GM18870 (cell line): ENCODE results near the gene USP24.
"Not testable (repeated sequence)": the region's sequence is repeated elsewhere in the genome, so short reads cannot be mapped to it uniquely, and the experiment has no call there.

Experiments
- ATAC-seq: cut with Tn5 transposase; IDR thresholded peaks from one replicate; pipeline ENCODE4 v1.9.1; 2021; ENCODE audit warnings: moderate library complexity; ENCODE audit not compliant: unreplicated experiment

The USP24 gene

DNA sequence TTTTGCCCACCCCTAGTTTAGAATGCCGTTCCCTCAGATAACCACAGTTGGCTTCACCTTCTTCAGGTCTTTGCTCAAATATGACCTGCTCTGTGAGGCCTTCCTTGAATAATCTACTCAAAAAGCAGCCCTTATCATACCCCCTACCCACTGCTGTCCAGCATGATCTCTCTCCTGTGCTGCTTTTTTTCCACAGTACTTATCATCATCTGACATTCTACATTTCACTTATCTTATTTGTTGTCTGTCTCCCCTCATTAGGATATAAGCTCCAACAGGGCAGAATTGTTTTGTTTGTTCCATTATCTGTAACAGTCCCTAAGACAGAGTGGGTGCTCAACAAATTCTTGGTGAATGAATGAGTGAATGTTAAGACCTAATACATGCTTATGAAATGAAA lies 18.1 kb downstream of the USP24 start:
- ATAC-seq = no peak

GRCh38 chr1:55196433-55197035 lies 18.6 kb downstream of the USP24 start:
- no peak for ATAC-seq

- no peak for ATAC-seq
Measured at GRCh38 chr1:55195521-55196233, 19.5 kb downstream of the USP24 start.

- no peak for ATAC-seq
Measured at GRCh38 chr1:55194851-55195250, 20.3 kb downstream of the USP24 start.

GRCh38 chr1:55192093-55192492 lies 23.1 kb downstream of the USP24 start:
- no peak for ATAC-seq

- not testable (repeated sequence) for ATAC-seq
Measured at GRCh38 chr1:55191219-55191952, 23.8 kb downstream of the USP24 start.

- no peak for ATAC-seq
Measured at GRCh38 chr1:55190109-55190508, 25.1 kb downstream of the USP24 start.

- ATAC-seq = no peak
Measured at GRCh38 chr1:55188909-55189308, 26.3 kb downstream of the USP24 start.

DNA sequence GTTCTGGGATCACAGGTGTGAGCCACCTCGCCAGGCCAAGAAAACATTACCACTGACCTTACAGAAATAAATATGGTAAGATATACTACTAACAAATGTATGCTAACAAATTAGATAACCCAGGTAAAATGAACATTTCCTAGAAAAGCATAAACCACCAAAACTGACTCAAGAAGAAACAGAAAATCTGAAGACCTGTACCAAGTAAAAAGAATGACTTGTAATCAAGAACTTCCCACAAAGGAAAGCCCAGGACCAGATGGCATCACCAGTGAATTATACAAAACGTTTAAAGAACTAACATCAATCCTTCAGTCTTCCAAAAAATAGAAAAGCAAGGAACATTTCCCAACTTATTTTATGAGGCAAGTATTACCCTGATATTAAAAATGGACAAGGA lies 29.3 kb downstream of the USP24 start:
- no peak for ATAC-seq

- no peak for ATAC-seq
Measured at GRCh38 chr1:55184859-55185258, 30.3 kb downstream of the USP24 start.

- ATAC-seq = no peak
Measured at GRCh38 chr1:55181666-55182065, 33.5 kb downstream of the USP24 start.

- ATAC-seq = no peak
Measured at GRCh38 chr1:55180075-55180670, 35.0 kb downstream of the USP24 start.

GRCh38 chr1:55179177-55179835 lies 35.9 kb downstream of the USP24 start:
- no peak for ATAC-seq

DNA sequence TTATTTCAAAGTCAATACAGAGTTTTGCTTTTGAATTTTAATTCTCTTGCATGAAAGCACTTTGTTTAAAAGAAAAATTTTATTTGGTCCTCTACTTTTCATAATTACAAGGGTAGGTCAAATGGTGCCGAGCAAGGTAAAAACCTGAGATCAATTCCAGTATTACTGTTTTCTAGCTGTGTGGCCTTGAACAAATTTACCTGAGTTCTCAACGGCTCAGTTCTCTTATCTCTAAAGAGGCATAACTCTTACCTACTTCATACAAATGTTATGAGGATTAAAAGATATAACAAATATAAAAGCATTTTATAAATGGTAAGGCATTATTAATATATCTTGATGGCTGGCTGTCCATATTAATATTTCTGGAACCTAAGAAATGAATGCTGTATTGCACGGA lies 42.5 kb downstream of the USP24 start:
- ATAC-seq = no peak

DNA sequence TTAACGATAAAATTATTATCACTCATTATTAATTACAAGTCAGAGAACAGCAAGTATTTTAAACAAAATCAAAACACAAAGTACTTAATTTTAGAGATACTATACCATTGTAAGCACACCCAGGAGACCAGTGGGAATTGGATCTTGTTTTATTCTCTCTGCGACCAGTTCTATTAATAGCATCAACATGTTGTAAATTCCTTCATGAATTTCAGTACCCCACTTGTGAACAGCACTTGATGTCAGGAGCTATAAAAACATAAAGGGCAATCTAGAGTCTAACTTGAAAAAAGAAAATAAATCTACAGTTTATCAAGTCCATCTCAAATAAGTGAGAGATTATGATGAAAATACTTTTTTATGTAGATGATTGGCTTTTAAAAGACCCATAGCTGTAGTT lies 42.9 kb downstream of the USP24 start:
- ATAC-seq = no peak

DNA sequence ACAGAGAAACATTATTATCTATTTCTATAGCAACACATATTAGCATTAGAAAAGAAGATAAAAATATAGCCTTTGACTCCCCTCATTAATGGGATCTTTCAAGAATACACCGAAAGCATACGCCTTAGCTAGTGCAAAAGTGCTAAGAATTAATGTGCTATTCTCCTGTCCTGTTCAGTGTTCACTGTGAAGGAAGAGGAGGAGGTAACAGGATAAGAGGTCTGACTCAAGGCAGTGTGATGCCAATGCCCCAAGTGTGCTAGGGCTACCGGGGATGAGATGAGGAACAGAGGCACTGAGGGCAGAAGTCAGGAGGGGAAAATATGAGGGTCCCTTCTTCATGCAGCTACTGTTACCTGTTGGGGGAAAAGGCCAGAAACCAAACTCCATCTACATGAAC lies 43.5 kb downstream of the USP24 start:
- ATAC-seq = no peak

- ATAC-seq = no peak
Measured at GRCh38 chr1:55170426-55170825, 44.7 kb downstream of the USP24 start.

DNA sequence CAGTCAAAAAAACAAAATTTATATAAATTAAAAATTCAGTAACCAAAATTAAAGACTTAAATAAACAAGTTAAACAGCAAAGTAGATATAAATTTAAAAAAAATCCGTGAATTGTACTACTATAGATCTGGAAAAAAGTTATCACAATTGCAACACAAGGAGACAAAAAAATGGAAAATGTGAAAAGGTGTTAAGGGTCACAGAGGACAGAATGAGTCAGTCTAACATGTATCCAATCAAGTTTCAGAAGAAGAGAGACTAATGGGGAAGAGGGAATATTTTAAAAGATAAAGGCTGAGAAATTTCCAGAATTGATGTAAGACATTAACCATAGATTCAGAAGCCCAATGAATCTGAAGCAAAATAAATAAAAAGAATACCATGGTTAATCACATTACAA lies 46.0 kb downstream of the USP24 start:
- ATAC-seq = no peak

GRCh38 chr1:55168353-55168752 lies 46.8 kb downstream of the USP24 start:
- ATAC-seq = no peak

- ATAC-seq = no peak
Measured at GRCh38 chr1:55167224-55167871, 47.8 kb downstream of the USP24 start.

DNA sequence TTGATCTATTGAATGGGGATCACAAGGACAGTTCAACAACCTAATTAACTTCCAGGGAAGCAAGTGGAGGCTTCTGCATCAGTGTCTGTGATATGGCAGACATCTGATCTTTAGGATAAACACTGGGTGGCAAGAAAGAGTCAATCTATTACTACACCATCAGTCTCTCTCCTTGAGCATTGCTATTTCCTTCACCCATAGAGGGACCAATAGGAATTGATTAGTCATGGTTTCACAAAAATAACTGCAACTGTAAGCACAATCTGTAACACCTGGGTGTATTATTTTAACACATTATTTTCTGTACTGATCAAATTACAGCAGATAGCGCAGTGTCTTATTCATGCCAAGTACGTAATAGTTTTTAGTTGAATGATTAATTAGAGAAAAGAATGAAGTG lies 50.3 kb downstream of the USP24 start:
- no peak for ATAC-seq
